Prostate gland (tissue), 2 donors: ENCODE results near the gene TEX54. TPM values are rescaled to one million over a fixed set of nuclear protein-coding genes. Genes with fewer than 3 reads are reported as not detected.
A peak's percentile ranks its signal among the peaks of the same experiment; 100 is the strongest.

Experiments used
- DNase-seq: peaks from one replicate; pipeline ENCODE4 v3.0.0-alpha.2; 2019; ENCODE audit warnings: low spot score
- H3K27ac ChIP-seq, 2 donors: fragments of 200-600 bp; sonication (generic); 2 replicates each; pipeline ENCODE4 v1.5.1; 2017 to 2019
- H3K27me3 ChIP-seq: fragments of 200-600 bp; sonication (generic); replicated peaks from 2 replicates; pipeline ENCODE4 v1.5.1; 2019; ENCODE audit not compliant: insufficient read depth
- H3K36me3 ChIP-seq, 2 donors: fragments of 200-600 bp; sonication (generic); 1 replicate in 1 of 2; 2 replicates in 1 of 2; pipeline versions ENCODE4 v1.5.1 to v1.8.1; 2017 to 2019
- H3K4me1 ChIP-seq: fragments of 200-600 bp; sonication (generic); replicated peaks from 2 replicates; pipeline ENCODE4 v1.5.1; 2019
- H3K4me3 ChIP-seq, 2 donors: fragments of 200-600 bp; sonication (generic); 2 replicates each; pipeline ENCODE4 v1.5.1; 2017 to 2019
- H3K9me3 ChIP-seq: fragments of 200-600 bp; sonication (generic); 2 replicates; pipeline ENCODE4 v1.5.1; 2017
- CTCF ChIP-seq, 4 experiments: fragments of 200-600 bp in 2 of 4; fragments of 450-650 bp in 2 of 4; sonication (generic) in 2 of 4; IDR thresholded peaks; 1 replicate in 3 of 4; 2 replicates in 1 of 4; pipeline ENCODE4 v1.5.1; 2016 to 2019; ENCODE audit warnings: antibody characterized with exemption in 4 of 4, mild to moderate bottlenecking in 2 of 4, moderate library complexity in 2 of 4
- POLR2A ChIP-seq: fragments of 450-650 bp; IDR thresholded peaks from one replicate; pipeline ENCODE4 v1.6.1; 2016; ENCODE audit warnings: antibody characterized with exemption, mild to moderate bottlenecking
- POLR2AphosphoS5 ChIP-seq: sonication (generic); formaldehyde crosslinking; IDR thresholded peaks from one replicate; pipeline ENCODE4 v1.6.1; 2017; ENCODE audit warnings: antibody characterized with exemption
- WGBS: methylation state at CpG from one replicate; pipeline ENCODE4 v1.1.5; 2018; 5-methylcytosine and 5-hydroxymethylcytosine counted together
- intact Hi-C: fragments of 100-400 bp; cut with DNase I; formaldehyde crosslinking; loops from one replicate; pipeline ENCODE4 v1.14.2; 2022
- total RNA-seq, 2 donors: library from RNA; depleted of rRNA; stranded (reverse); fragments of >200 nt; gene quantifications; one replicate each; pipeline ENCODE4 v1.1.0, GENCODE V29; 2016

Gene TEX54
- total RNA-seq: not detected

DNA sequence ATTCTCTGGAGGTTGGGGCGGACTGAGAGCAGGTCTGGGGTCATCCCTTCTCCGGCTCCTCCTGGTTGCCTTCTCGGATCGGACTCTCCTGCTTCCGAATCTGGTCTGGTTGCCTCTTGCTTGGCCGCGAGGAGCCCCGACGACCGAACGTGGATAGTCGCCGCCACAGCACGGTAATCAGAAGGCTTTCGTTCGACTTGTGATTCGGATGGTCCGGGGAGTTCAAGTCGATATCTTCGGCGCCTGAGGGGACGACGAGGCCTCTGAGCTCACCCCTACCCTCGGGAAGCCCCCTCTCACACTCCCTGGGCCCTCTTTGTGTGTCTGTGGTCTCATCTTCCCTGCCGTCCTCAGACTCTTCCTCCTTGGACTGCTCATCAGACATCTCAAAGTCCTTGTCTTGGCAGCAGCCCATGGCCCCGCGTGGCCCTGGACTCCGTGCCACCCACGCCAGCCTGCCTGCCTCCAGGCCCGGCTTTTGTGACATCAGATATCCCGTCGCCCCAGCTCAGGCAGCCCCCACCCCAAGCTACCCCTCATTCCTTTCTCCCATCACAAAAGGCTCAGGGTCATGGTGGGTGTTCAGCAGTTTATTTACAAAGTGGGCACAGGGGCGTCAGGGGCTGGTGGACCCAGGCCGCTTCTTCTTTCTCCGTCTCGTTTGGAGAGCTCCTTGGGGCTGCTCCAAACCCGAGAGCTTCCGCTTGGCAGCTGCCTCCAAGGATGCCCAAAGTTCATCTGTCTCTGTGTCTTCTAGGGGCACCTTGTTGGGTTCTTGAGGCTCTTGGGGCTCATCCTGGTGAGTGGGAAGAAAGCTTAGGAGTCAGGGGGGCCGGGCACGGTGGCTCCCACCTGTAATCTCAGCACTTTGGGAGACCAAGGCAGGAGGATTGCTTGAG, at the start of gene TEX54:
Gene TEX54 (minus strand): TSS at position 506 of the 899 bp plus-strand sequence.
- peak; percentile 21 for DNase-seq
- TF ChIP-seq POLR2A: no peak
- TF ChIP-seq CTCF (IDR thresholded peaks at IDR 0.05): no peak
- TF ChIP-seq POLR2AphosphoS5: no peak
- no peaks in the 10 kb centered on the region for H3K9me3 ChIP-seq
- peak within 1 kb of the TSS; percentile 92 to 93 for H3K27ac ChIP-seq
- peaks cover 3% of the 10 kb centered on the region for H3K4me1 ChIP-seq
- WGBS: 11% methylated on average over 40 of the region's 40 CpGs
- no peaks in the 10 kb centered on the region for H3K36me3 ChIP-seq
- intact Hi-C loops: no loop called here
- H3K27me3 ChIP-seq: no peaks in the 10 kb centered on the region
- H3K4me3 ChIP-seq: peak within 1 kb of the TSS; percentile 75 to 92

DNA sequence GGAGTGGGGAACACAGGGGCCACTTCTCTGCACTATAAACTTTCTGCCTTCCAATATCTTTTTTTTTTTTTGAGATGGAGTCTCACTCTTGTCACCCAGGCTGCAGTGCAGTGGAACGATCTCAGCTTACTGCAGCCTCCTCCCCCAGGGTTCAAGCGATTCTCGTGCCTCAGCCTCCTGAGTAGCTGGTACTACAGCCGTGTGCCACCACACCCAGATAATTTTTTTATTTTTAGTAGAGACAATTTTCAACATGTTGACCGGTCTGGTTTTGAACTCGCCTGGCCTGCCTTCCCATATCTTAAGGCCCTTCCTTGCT, 49.7 kb upstream of the TEX54 start:
- H3K36me3 ChIP-seq: peaks cover 12 to 37% of the 10 kb centered on the region in 2 donors
- WGBS: 28% methylated on average over 6 of the region's 6 CpGs

GRCh38 chr11:62881579-62882430, 49.2 kb upstream of the TEX54 start:
- TF ChIP-seq POLR2A (peak; percentile 57), POLR2AphosphoS5 (peak; percentile 97), CTCF (IDR thresholded peaks at IDR 0.05) (peak in 1 of 4 experiments; percentile 17)
- DNase-seq: peak; percentile 98
- H3K27ac ChIP-seq: peak overlapping the region; percentile 99 to 100
- H3K4me3 ChIP-seq: peak overlapping the region; percentile 78 to 99
- peaks cover 23% of the 10 kb centered on the region for H3K4me1 ChIP-seq
- 3% methylated on average over 21 of the region's 21 CpGs for WGBS
- H3K27me3 ChIP-seq: no peaks in the 10 kb centered on the region
- H3K36me3 ChIP-seq: peaks cover 6 to 31% of the 10 kb centered on the region in 2 donors
- intact Hi-C loops: loop anchor here (2.0 to 5.0 kb wide), 2 partner anchors 39 to 95 kb away; partner anchors contain the start of gene TMEM179B
- no peaks in the 10 kb centered on the region for H3K9me3 ChIP-seq

More for the DNA sequence above, 49.7 kb upstream of the TEX54 start:
- no peak for TF ChIP-seq POLR2AphosphoS5
- Histone ChIP-seq H3K4me3 (peak overlapping the region; percentile 78 to 99), H3K9me3 (no peaks in the 10 kb centered on the region), H3K4me1 (peaks cover 23% of the 10 kb centered on the region), H3K27ac (peak overlapping the region; percentile 99 to 100), H3K27me3 (no peaks in the 10 kb centered on the region)
- intact Hi-C loops: loop anchor here (5.0 kb wide), 1 partner anchor 95 kb away; the partner anchor contains the start of gene TMEM179B
- no peak for DNase-seq

- Histone ChIP-seq H3K4me1 (peaks cover 23% of the 10 kb centered on the region), H3K36me3 (peaks cover 0 to 23% of the 10 kb centered on the region in 2 donors), H3K9me3 (no peaks in the 10 kb centered on the region), H3K4me3 (peak within 1 kb of the TSS; percentile 78 to 99), H3K27ac (peak within 1 kb of the TSS; percentile 99 to 100), H3K27me3 (no peaks in the 10 kb centered on the region)
- DNase-seq: peak; percentile 95
- intact Hi-C loops: loop anchor here (2.0 to 5.0 kb wide), 2 partner anchors 38 to 94 kb away; partner anchors contain the start of gene TMEM179B
- TF ChIP-seq POLR2AphosphoS5 (peak; percentile 98), CTCF (IDR thresholded peaks at IDR 0.05) (peak; percentile 84 to 90 (median 88)), POLR2A (peak; percentile 99)
- WGBS: under 1% methylated on average over 68 of the region's 69 CpGs
Observed at GRCh38 chr11:62880803-62881578, 48.4 kb upstream of the TEX54 start, which contains the start of gene SLC3A2. Gene SLC3A2, plus strand, starts transcription at chr11:62880896. Its CDS starts 128 bp downstream, at chr11:62881024.
